RWPE2 (cell line): ENCODE measurements around the gene SF3B2.
"Not testable (repeated sequence)": the region's sequence is repeated elsewhere in the genome, so short reads cannot be mapped to it uniquely, and the experiment has no call there.

Source experiments
- ATAC-seq: fragments of 200-7000 bp; cut with Tn5 transposase; 3 replicates; pipeline ENCODE4 v1.9.1; 2021; ENCODE audit warnings: low read depth
- DNase-seq: peaks from one replicate; pipeline ENCODE4 v3.0.0-alpha.2; 2020; ENCODE audit warnings: low spot score
- H3K27ac ChIP-seq: fragments of 450-650 bp; 2 replicates; pipeline ENCODE4 v1.5.1; 2017; ENCODE audit warnings: mild to moderate bottlenecking; ENCODE audit not compliant: poor library complexity, severe bottlenecking
- H3K27me3 ChIP-seq: fragments of 250-450 bp; sonication (Bioruptor Pico); 2 replicates; pipeline ENCODE4 v1.5.1; 2021; ENCODE audit warnings: mild to moderate bottlenecking, moderate library complexity; ENCODE audit not compliant: insufficient read depth, poor library complexity, severe bottlenecking
- H3K36me3 ChIP-seq: fragments of 250-450 bp; sonication (Bioruptor Pico); 2 replicates; pipeline ENCODE4 v1.5.1; 2020; ENCODE audit warnings: low read depth, mild to moderate bottlenecking, moderate library complexity
- H3K4me1 ChIP-seq: fragments of 250-450 bp; sonication (Bioruptor Pico); 2 replicates; pipeline ENCODE4 v1.5.1; 2021; ENCODE audit warnings: mild to moderate bottlenecking, moderate library complexity; ENCODE audit not compliant: insufficient read depth, poor library complexity, severe bottlenecking
- H3K4me3 ChIP-seq: fragments of 250-450 bp; sonication (Bioruptor Pico); 2 replicates; pipeline ENCODE4 v1.5.1; 2021; ENCODE audit warnings: mild to moderate bottlenecking, moderate library complexity; ENCODE audit not compliant: severe bottlenecking
- H3K9me3 ChIP-seq: fragments of 250-450 bp; sonication (Bioruptor Pico); 2 replicates; pipeline ENCODE4 v1.5.1; 2021; ENCODE audit warnings: mild to moderate bottlenecking, moderate library complexity; ENCODE audit not compliant: severe bottlenecking
- TF ChIP-seq, protein P1 (sequence below): fragments of 450-650 bp; IDR thresholded peaks from one replicate; pipeline ENCODE4 v1.5.1; 2017; ENCODE audit warnings: mild to moderate bottlenecking, moderate library complexity; ENCODE audit not compliant: poor library complexity, severe bottlenecking

Gene SF3B2

GRCh38 chr11:66111158-66111557 lies 59.0 kb downstream of the SF3B2 start:
- H3K36me3 ChIP-seq, result no peaks in the 10 kb centered on the region; the same call in 1 of the 2 replicates
- ATAC-seq, result no peak
- peak overlapping the region; percentile 98 for H3K27ac ChIP-seq
- no peak overlapping the region for H3K4me3 ChIP-seq
- H3K9me3 ChIP-seq, result no peaks in the 10 kb centered on the region
- peaks cover 54% of the 10 kb centered on the region for H3K4me1 ChIP-seq
- TF ChIP-seq, protein P1, sequence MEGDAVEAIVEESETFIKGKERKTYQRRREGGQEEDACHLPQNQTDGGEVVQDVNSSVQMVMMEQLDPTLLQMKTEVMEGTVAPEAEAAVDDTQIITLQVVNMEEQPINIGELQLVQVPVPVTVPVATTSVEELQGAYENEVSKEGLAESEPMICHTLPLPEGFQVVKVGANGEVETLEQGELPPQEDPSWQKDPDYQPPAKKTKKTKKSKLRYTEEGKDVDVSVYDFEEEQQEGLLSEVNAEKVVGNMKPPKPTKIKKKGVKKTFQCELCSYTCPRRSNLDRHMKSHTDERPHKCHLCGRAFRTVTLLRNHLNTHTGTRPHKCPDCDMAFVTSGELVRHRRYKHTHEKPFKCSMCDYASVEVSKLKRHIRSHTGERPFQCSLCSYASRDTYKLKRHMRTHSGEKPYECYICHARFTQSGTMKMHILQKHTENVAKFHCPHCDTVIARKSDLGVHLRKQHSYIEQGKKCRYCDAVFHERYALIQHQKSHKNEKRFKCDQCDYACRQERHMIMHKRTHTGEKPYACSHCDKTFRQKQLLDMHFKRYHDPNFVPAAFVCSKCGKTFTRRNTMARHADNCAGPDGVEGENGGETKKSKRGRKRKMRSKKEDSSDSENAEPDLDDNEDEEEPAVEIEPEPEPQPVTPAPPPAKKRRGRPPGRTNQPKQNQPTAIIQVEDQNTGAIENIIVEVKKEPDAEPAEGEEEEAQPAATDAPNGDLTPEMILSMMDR, result no peak
- DNase-seq, result no peak
- no peaks in the 10 kb centered on the region for H3K27me3 ChIP-seq

GRCh38 chr11:66112041-66112491 lies 59.9 kb downstream of the SF3B2 start:
- Histone ChIP-seq H3K4me3 (no peak overlapping the region), H3K27ac (peak overlapping the region; percentile 98), H3K4me1 (peaks cover 54% of the 10 kb centered on the region), H3K36me3 (no peaks in the 10 kb centered on the region; the same call in 1 of the 2 replicates), H3K9me3 (no peaks in the 10 kb centered on the region), H3K27me3 (no peaks in the 10 kb centered on the region)
- DNase-seq, result no peak
- no peak; the same call in 2 of the 3 replicates for ATAC-seq
- TF ChIP-seq, protein P1, result no peak

GRCh38 chr11:66112601-66113499 lies 60.7 kb downstream of the SF3B2 start:
- TF ChIP-seq, protein P1, result no peak
- ATAC-seq (peak; percentile 85), DNase-seq (no peak)
- Histone ChIP-seq H3K4me1 (peaks cover 59% of the 10 kb centered on the region), H3K36me3 (no peaks in the 10 kb centered on the region; the same call in 1 of the 2 replicates), H3K27ac (peak overlapping the region; percentile 98), H3K27me3 (no peaks in the 10 kb centered on the region), H3K4me3 (no peak overlapping the region), H3K9me3 (no peaks in the 10 kb centered on the region)

DNA sequence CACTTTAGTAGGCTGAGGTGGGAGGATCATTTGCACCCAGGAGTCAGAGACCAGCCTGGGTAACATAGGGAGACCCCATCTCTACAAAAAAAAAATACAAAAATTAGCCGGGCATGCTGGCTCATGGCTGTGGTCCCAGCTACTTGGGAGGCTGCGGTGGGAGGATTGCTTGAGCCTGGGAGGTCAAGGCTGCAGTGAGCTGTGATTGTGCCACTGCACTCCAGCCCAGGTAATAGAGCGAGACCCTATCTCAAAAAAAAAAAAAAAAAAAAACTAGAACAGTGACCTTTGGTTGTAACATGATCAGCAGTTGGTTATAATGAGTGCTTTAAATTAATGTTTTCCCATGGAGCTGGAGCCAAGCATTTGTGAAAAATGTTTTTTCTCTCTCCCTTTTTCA lies 62.8 kb downstream of the SF3B2 start:
- H3K4me3 ChIP-seq, H3K36me3 ChIP-seq, H3K27me3 ChIP-seq, H3K9me3 ChIP-seq, DNase-seq, ATAC-seq: not testable (repeated sequence)
- H3K27ac ChIP-seq, result peak overlapping the region; percentile 98
- peaks cover 74% of the 10 kb centered on the region for H3K4me1 ChIP-seq

DNA sequence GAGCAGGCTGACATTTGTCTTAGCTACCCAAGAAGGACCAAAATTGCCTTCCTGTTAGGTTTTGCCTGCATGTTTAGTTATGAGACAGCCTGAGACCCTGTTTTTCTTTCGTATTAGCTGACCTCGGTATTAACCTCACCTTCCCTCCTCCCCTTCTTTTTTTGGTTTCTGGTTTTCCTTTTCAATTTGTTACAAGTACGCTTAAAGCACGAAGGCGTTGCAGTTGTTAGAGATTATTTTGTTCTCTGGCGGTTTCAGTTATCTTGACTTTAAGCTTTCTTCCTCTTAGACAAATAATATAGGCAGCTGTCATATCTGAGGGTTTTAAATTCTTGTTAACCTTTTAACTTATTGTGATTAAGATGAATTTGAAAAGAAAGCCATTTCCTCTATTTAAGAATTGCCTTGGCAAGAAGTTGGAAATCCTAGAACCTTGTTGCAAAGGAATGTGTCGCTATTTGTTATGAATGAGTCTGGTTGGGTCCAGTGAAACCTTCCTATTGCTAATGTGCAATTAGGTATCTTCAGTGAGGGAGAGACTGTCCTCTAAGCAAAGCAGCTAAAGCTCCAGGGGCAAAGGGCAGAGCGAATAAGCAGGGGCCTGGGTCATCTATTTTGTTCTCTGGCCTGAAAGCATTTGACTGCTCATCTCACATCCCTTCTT lies 63.6 kb downstream of the SF3B2 start:
- Histone ChIP-seq H3K27me3 (no peaks in the 10 kb centered on the region), H3K36me3 (no peaks in the 10 kb centered on the region; the same call in 1 of the 2 replicates), H3K4me3 (no peak overlapping the region), H3K27ac (peak overlapping the region; percentile 98), H3K9me3 (no peaks in the 10 kb centered on the region), H3K4me1 (peaks cover 76% of the 10 kb centered on the region)
- DNase-seq, result no peak
- ATAC-seq, result no peak
- TF ChIP-seq, protein P1, result no peak
